ENCODE measurements around the gene JAKMIP1.

JAKMIP1 gene

DNA sequence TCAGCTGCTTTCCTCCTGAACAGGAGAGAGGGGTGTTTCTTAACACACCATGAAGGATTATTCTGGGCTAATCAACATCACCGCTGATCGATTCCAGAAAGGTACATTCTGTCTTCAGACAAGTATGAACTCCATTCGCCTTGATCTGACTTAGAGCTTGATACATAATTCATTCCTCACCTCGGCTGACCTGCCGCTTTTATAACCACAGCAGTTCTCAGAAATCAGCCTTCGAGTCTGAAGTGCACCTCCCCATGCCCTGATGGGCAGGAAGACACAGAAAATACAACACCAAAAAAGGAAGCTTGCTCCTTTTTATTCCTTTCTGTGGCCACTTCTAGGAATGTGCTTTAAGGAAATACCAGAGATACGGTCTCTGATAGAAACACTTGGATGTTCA lies 85.7 kb downstream of the JAKMIP1 start:
- no peak for DNase-seq

DNA sequence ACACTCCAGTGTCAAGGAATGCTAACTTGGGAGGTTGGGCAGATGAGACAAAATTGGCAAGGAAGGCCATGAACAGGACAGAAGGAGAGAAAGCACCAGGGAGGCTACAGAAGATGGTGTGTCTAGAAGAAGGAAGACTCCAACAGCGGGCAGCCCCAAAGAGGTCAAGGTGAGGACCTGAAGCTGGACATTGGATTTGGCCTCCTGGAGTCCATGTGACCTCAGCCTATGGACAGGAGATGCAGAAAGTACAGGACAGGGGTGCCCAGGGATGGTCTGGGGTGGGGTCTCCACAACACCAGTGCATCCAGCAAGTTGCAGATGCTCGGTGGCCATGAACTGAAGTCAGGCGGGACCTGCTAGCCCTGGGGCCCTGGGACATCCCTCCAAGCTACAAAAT lies 86.2 kb downstream of the JAKMIP1 start:
- no peak for DNase-seq

DNA sequence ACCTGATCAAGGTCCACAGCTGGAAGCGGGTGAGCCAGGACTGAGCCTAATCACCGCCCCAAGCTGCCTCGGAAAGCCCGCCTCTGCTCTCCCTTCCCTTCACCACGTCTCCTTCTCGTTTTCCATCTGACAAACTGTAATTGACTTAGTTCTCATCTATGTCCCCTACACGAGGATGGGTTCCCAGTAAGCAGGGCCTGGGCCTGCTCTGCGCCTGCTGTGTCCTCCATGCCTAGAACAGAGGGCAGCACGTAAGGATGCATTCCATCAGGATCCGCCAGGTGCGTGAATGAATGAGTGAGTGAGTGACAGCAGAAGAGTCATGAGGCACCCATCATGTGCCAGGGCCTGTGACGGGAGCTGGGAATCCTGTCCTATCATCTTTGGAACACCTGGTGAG lies 86.7 kb downstream of the JAKMIP1 start:
- no peak for DNase-seq

- DNase-seq, result no peak
These were observed 87.6 kb downstream of the JAKMIP1 start for GRCh38 chr4:6112606-6113290.

DNA sequence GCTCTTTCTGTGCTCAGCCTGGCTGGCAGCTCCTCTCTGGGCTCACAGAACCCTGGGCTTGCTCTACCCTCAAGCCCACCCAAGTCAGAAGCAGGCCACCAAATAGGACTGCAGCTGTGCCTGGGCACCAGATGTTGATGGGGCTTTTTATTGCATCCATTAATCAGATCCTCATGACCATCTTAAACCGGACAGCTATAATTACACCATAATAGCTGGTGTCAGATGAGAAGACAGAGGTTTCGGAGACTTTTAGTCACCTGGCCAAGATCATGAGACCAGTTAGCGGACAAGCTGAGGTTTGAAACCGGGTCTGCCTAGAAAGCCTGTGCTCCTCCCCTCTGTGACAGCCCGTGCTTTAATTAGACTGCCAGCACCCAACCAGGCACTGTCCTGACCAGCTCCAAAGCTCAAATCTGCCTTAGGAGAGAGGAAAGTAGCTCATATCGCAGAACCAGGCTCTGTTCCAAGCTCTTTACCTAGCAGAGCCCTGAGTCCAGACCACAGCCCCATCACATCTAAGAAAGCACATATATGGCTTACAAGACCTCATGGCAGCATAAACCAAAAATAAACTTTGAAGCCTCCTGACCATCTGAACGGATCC lies 88.9 kb downstream of the JAKMIP1 start:
- no peak for DNase-seq

DNA sequence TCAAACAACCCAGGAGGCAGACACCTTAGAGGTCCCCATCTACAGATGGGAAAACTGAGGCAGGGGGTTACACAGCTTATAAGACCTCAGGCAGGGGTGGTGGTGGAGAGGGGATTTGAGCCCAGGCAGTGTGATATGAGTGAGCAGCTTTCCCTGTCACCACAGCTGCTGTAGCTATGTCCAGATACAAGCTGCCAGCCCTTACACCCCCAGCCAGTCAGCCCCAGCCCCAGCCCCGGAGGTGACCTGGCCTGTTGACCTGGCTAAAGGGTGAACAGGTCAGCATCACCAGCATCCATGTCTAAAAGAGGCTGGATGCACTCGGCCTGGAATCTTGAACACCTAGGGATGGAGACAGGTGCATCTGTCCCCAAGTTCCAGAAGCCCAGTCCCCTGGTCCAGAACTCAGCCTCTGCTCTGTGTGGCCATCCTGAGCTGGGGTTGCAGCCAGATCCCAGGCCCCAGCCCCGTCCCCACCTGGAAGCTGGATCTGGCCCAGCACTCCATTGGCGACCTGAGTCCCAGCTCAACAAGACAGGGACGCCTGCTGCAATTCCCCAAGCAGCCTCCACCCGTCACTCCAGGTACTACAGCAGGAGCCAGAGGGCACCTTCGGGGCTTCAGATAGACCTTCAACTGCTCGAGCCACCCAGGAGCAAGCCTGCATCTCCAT lies 89.5 kb downstream of the JAKMIP1 start:
- no peak for DNase-seq

DNA sequence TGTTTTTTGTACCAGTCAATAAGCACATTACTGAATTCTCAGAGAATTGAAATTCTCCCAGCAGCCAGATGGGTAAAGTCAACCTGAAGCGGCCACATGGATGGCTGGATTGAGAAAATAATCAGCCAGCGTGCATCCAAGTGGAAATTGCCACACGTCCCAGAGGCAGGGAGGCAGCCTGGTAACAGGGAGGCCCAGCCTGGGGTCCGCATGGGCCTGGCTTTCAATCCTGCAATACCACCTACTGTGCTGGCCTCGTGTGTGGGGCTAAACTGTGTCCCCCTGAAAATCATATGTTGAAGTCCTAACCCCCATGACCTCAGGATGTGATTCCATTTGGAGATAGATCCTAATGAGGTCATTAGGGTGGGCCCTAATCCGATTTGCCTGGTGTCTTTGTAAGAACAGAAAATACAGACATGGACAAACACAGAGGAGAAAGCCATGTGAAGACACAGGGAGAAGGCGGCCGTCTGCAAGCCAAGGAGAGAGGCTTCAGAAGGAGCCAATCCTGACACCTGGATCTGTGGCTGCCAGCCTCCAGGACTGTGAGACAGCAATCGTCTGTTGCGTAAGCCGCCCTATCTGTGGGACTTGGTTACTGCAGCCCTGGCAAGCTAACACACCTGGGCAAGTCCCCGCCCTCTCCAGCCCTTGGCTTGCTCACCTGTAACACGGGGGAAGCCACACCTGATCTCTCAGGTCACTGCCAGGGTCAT lies 90.3 kb downstream of the JAKMIP1 start:
- DNase-seq, result no peak

DNA sequence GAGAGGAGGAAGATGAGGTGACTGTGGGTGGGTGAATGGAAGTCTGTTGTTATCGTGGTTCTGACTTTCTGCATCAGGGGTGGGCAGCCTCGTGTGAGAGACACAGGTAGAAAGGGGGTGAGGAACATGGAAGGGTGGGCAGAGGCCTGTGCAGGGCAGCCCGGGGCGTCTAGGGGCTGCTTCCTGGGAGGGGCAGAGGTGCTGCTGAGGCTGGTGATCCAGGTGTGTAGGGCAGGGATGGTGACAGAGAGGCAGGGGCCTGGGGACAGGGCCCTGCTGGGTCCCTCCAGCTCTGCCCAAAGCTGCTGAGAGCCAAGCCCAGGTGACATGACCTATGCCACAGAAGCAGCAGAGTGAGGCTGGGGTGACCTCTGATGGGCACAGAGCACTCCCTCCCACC lies 92.5 kb downstream of the JAKMIP1 start:
- no peak for DNase-seq

GRCh38 chr4:6107114-6107791 lies 93.1 kb downstream of the JAKMIP1 start:
- no peak for DNase-seq

DNA sequence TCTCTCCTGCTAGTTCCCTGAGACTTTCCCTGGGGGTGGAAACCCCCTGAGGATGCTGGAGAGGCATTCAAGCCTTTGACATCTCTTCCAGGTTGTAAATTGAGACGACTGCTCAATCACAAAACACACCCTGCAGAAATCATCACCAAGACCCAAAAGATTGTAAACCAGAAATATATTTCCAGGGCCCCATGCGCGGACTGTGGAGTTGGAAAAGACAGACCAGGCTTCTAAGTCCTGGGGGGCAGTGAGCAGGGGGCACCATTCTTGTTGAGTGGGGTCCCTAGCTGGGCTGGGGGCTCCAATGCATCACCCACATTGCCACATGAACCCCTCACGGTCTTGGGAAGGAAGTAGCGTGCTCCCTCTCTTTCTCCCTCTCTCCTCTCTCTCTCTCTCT lies 94.2 kb downstream of the JAKMIP1 start:
- no peak for DNase-seq

DNA sequence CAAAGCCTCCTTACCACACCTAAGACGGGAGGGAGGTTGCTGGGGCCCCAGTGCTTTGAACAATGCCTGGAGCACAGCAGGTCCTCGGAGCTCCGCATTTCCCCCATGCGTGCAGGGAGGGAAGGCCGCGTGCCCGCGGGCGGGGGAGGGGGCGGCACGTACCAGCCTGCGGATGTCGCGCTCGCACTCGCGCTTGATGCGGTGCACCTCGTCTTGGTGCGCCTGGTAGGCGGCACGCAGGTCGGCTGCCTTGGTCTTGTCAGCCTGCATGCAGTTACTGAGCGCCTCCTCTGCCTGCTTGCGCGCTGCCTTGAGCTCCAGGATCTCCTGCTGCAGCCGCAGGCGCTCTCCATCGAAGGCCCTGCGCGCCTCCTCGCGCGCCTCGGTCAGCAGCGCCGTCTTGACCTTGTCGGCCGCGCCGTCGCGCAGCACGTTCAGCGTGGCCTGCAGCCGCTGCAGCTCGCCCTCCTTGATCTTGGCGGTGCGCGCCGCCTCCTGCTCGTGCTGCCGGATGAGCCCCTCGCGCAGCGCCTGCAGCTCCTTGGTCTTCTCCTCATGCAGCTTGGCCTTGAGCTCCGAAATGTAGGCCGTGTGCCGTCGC lies 94.9 kb downstream of the JAKMIP1 start:
- DNase-seq, result no peak

DNA sequence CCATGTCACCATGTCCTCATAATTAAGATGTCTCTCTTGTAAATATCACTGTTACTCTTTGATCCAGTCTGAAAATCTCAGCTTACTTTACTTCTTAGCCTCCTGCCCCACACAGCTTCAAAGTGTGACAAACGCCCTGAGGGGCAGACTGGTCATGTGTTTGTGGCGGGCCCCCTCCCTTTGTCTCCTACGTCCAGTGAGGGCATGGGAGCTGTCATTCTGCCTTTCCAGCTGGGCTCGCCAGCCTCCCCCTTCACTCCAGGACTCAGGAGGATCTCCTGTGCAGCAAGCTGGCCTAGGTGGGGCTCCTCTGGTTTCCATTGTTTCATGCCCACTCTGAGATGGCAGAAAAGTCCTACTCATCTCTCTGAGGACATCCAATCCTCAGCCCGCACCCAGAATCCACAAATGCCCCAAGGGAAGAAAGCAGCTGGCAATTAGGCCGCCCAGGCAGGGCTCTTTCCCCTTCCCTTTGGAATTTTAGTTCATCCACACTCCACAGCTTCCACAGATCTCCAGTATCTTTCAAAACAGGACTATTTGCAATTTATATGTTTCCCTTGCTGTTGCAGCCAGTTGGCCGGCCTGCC lies 95.7 kb downstream of the JAKMIP1 start:
- DNase-seq, result no peak

DNA sequence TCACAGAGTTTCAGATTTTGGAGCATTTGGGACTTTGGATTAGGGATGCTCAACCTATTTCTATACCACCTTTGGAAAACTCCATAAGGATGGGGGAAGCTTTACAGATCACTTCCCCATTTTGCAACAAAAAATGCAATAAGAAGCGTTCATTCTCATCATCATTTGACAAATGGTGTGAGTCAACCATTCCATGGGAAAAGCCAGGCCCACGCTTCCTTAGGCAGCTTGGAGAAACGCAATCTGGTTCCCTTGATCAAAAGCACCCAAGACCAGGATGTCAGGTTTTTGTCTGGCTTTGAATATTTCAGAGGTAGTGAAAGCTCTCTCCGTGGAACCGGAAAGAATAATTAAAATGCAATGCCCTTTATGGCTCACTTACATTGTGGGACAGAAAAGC lies 102.8 kb downstream of the JAKMIP1 start:
- no peak for DNase-seq

GRCh38 chr4:6095897-6096296 lies 104.5 kb downstream of the JAKMIP1 start:
- no peak for DNase-seq

GRCh38 chr4:6095023-6095752 lies 105.2 kb downstream of the JAKMIP1 start:
- DNase-seq, result no peak

DNA sequence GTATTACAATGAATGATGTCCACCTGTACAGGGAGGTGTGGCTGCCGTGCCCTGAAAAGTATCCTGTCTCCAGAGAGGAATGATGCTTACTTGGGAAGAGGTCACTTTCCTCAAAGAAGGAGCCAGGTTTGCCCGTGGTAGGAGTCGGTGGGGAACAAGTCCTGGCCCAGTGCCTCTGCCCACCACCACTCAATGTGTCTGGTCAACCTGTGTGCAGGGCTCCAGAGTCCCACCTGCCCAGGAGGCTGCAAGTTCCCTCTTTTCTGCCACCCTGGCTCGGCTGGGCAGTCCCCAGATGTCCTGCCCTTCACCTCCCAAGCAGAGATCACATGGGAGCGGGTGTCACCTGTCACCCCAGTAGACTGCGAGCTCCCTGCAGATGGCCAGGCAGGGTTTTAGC lies 106.7 kb downstream of the JAKMIP1 start:
- no peak for DNase-seq

GRCh38 chr4:6092971-6093370 lies 107.4 kb downstream of the JAKMIP1 start:
- no peak for DNase-seq

DNA sequence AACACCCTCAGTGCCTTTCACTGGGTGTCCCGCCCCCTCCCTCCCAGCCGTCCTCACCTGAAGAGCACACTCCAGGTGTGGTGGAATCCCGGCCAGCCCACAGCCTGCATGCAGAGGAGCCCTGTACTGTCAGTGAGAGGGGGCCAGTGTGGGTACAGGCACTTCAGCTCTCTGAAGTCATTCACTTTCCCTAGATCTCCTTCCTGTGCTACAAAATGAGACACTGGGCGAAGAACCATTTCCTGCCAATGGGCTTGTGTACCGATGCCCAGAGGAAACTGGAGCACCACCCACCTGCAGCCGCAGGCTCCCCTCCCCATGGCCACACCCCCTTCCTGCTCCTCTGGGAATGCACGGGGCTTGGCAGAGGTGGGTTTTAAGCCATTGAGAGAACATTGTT lies 108.2 kb downstream of the JAKMIP1 start:
- DNase-seq, result no peak

DNA sequence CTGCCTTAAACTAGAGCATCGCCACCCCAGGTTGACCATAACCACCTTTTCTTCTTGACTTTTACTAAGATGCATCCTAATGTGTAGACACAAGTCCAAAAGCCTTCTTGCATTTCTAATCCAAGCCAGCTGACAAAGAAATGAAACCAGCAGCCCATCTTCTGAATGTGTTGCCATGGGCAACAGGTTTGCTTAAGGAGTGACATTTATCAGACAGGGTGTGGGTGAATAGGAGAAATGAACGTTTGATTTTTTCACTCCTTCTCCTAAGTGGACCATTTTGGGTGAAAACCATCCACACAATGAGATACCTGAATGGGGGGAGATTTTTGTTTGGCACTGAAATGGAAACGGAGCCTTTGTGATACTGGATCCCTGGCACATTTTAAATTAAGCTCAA lies 109.4 kb downstream of the JAKMIP1 start:
- no peak for DNase-seq

DNA sequence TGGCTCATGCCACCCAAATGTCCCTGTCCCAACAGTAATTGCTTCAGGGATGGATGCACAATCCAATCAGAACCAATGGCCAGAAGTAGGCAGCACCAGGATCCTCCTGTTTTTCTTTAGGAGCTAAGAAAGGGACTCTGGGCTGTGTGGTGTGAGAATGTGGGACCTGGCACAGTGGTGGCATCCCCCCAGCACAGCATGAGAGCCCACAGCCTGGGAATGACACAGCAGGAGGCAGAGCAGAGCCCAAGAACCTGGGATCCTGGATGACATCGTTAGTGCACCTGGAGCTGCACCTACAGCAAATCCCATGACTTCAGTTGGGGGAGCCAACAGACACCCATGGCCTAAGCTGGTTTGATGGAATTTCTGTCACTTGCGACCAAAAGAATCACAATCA lies 111.4 kb downstream of the JAKMIP1 start:
- no peak for DNase-seq

GRCh38 chr4:6087669-6088341 lies 112.5 kb downstream of the JAKMIP1 start:
- DNase-seq, result no peak
